ENCODE data around the gene ODAM. TPM values are rescaled to one million over a fixed set of nuclear protein-coding genes. Genes with fewer than 3 reads are reported as not detected.

Gene ODAM
- total RNA-seq, 1 experiment from 2014 or later, result not detected

- peaks cover 0 to 5% of the 10 kb centered on the region in 2 experiments; a peak in 1 of 4 replicates for H3K4me1 Mint-ChIP-seq
- Histone ChIP-seq H3K4me1 (ENCODE audit: insufficient read depth, low read length) (no peaks in the 10 kb centered on the region), H3K27ac (ENCODE audit: insufficient read length, low read depth, low read length) (no peak overlapping the region), H2BK5ac (ENCODE audit: insufficient read length, low read length) (no peak overlapping the region), H2BK15ac (ENCODE audit: low read depth, low read length) (no peak overlapping the region), H4K8ac (replicated peaks; ENCODE audit: insufficient read length, low read depth, low read length) (no peak overlapping the region), H3K18ac (ENCODE audit: insufficient read length, low read depth, low read length) (no peak overlapping the region), H3K9me3 (ENCODE audit: control insufficient read depth, low read depth, low read length) (no peaks in the 10 kb centered on the region), H3K23ac (ENCODE audit: insufficient read length, low read depth, low read length) (no peak overlapping the region), H2AK5ac (ENCODE audit: insufficient read length, low read length) (no peak overlapping the region), H3K23me2 (ENCODE audit: insufficient read length, low read depth, low read length, poor library complexity, severe bottlenecking) (no peaks in the 10 kb centered on the region), H2AFZ (ENCODE audit: low read length) (no peak overlapping the region), H3K56ac (ENCODE audit: insufficient read length, low read depth, low read length) (no peak overlapping the region), H2BK120ac (ENCODE audit: low read depth, low read length, poor library complexity, severe bottlenecking) (no peak overlapping the region), H3K79me1 (ENCODE audit: insufficient read depth, low read depth, low read length, poor library complexity, severe bottlenecking) (no peaks in the 10 kb centered on the region), H2BK20ac (ENCODE audit: low read depth, low read length, poor library complexity, severe bottlenecking) (no peak overlapping the region), H2BK12ac (ENCODE audit: insufficient read length, low read depth, low read length) (no peak overlapping the region), H4K5ac (ENCODE audit: insufficient read length, low read depth, low read length) (no peak overlapping the region), H3K9ac (ENCODE audit: extremely low read depth, insufficient read length, low read length) (no peak overlapping the region), H3K79me2 (ENCODE audit: insufficient read depth, low read length) (no peaks in the 10 kb centered on the region), H3K27me3 (ENCODE audit: insufficient read depth, low read length) (no peaks in the 10 kb centered on the region), H4K91ac (ENCODE audit: insufficient read length, low read depth, low read length) (no peak overlapping the region), H3T11ph (ENCODE audit: low read length) (no peak overlapping the region), H4K20me1 (ENCODE audit: control insufficient read depth, insufficient read depth, insufficient read length) (no peaks in the 10 kb centered on the region), H3K4me2 (ENCODE audit: insufficient read depth, insufficient read length, low read length) (no peak overlapping the region), H3K14ac (ENCODE audit: insufficient read depth, low read length) (no peak overlapping the region), H3K4ac (ENCODE audit: low read depth, low read length) (no peak overlapping the region)
- DNase-seq, result no peak
- no CpG with 5 or more reads among the region's 1 CpG for WGBS (ENCODE audit: extremely low coverage, insufficient read length, low lambda C conversion rate)
- no peak overlapping the region for H3K27ac Mint-ChIP-seq
- no peaks in the 10 kb centered on the region for H3K27me3 Mint-ChIP-seq (ENCODE audit: low read depth)
- peaks cover 0 to 4% (median 0%) of the 10 kb centered on the region in 3 experiments; a peak in 1 of 7 replicates for H3K36me3 Mint-ChIP-seq (ENCODE audit: insufficient read depth in 1 of 3, low read depth in 3 of 3)
- TF ChIP-seq CTCF (conservative IDR thresholded peaks at IDR 0.05), result no peak
- no peak overlapping the region for H3K4me3 Mint-ChIP-seq
- no peaks in the 10 kb centered on the region for H3K9me3 Mint-ChIP-seq
These were observed 4.9 kb upstream of the ODAM start for GRCh38 chr4:70190579-70190978.

All from H9 (cell line).